IMR-90 (cell line): ENCODE data around the gene HHLA2. TPM values are rescaled to one million over a fixed set of nuclear protein-coding genes. Genes with fewer than 3 reads are reported as not detected.
"Not testable (repeated sequence)": the region's sequence is repeated elsewhere in the genome, so short reads cannot be mapped to it uniquely, and the experiment has no call there.

ENCODE experiments used
- ATAC-seq: fragments of 200-7000 bp; cut with Tn5 transposase; 2 replicates; pipeline ENCODE4 v1.9.1; 2020; ENCODE audit warnings: low read depth, mild to moderate bottlenecking, moderate library complexity
- BruUV-seq: library from RNA; stranded (reverse); fragments of 400-500 nt; replicated peaks from 2 replicates; lab custom pipeline; 2021; lab: Mats Ljungman, UMichigan
- CTCF ChIA-PET: fragments of 300-600 bp; formaldehyde crosslinking; extraction: SDS; loops from one replicate; lab custom pipeline; 2021; ENCODE audit warnings: antibody characterized with exemption; lab: Yijun Ruan, JAX
- POLR2A ChIA-PET: fragments of 300-600 bp; sonication (Branson Sonifier 250); formaldehyde crosslinking; loops from one replicate; lab custom pipeline; 2022; ENCODE audit warnings: antibody characterized with exemption; ENCODE audit not compliant: unreplicated experiment; lab: Charles Lee
- DNase-seq: peaks from one replicate; pipeline ENCODE4 v3.0.0; 2013
- H2AFZ ChIP-seq: replicated peaks from 2 replicates; pipeline ENCODE3; 2013; ENCODE audit warnings: low read length, mild to moderate bottlenecking; ENCODE audit not compliant: poor library complexity
- H2AK5ac ChIP-seq: 2 replicates; pipeline ENCODE4 v1.6.1; 2013; ENCODE audit warnings: low read depth, low read length, inconsistent platforms
- H2AK9ac ChIP-seq: replicated peaks from 2 replicates; pipeline ENCODE3; 2013; ENCODE audit warnings: mild to moderate bottlenecking, low read depth, low read length, moderate library complexity; ENCODE audit not compliant: poor library complexity
- H2BK120ac ChIP-seq: 2 replicates; pipeline ENCODE4 v1.6.1; 2013; ENCODE audit warnings: low read depth, low read length, inconsistent platforms
- H2BK15ac ChIP-seq: 3 replicates; pipeline ENCODE4 v1.6.1; 2013; ENCODE audit warnings: low read depth, low read length, inconsistent platforms
- H2BK20ac ChIP-seq: 2 replicates; pipeline ENCODE4 v1.6.1; 2013; ENCODE audit warnings: low read depth, mild to moderate bottlenecking, inconsistent platforms, low read length, moderate library complexity
- H2BK5ac ChIP-seq: 2 replicates; pipeline ENCODE4 v1.6.1; 2013; ENCODE audit warnings: mild to moderate bottlenecking, low read depth, low read length, inconsistent platforms; ENCODE audit not compliant: poor library complexity, severe bottlenecking
- H3K14ac ChIP-seq: replicated peaks from 2 replicates; pipeline ENCODE4 v1.6.1; 2013; ENCODE audit warnings: low read depth, low read length, inconsistent platforms
- H3K18ac ChIP-seq: 2 replicates; pipeline ENCODE4 v1.6.1; 2013; ENCODE audit warnings: low read depth, low read length, control low read depth
- H3K23ac ChIP-seq: 2 replicates; pipeline ENCODE4 v1.6.1; 2013; ENCODE audit warnings: low read depth, low read length, inconsistent platforms
- H3K27ac ChIP-seq: 2 replicates; pipeline ENCODE4 v1.5.1; 2013; ENCODE audit warnings: mild to moderate bottlenecking, control low read depth, low read length; ENCODE audit not compliant: insufficient read depth
- H3K27me3 ChIP-seq: 2 replicates; pipeline ENCODE4 v1.6.1; 2013; ENCODE audit warnings: low read length; ENCODE audit not compliant: control insufficient read depth, insufficient read depth
- H3K36me3 ChIP-seq: 2 replicates; pipeline ENCODE4 v1.6.1; 2013; ENCODE audit warnings: low read length, mixed read lengths; ENCODE audit not compliant: control insufficient read depth, insufficient read depth
- H3K4ac ChIP-seq: 2 replicates; pipeline ENCODE4 v1.6.1; 2013; ENCODE audit warnings: low read depth, low read length, inconsistent platforms
- H3K4me1 ChIP-seq: 2 replicates; pipeline ENCODE4 v1.6.1; 2013; ENCODE audit warnings: low read length, mixed read lengths; ENCODE audit not compliant: control insufficient read depth, insufficient read depth
- H3K4me2 ChIP-seq: 2 replicates; pipeline ENCODE4 v1.6.1; 2013; ENCODE audit warnings: low read depth, mild to moderate bottlenecking, control low read depth, low read length, moderate library complexity
- H3K4me3 ChIP-seq: 2 replicates; pipeline ENCODE4 v1.5.1; 2013; ENCODE audit warnings: low read depth, mild to moderate bottlenecking, control low read depth, low read length, moderate library complexity; ENCODE audit not compliant: insufficient read depth
- H3K56ac ChIP-seq: 2 replicates; pipeline ENCODE4 v1.6.1; 2013; ENCODE audit warnings: low read length, inconsistent platforms; ENCODE audit not compliant: insufficient read depth; ENCODE audit errors: extremely low read depth
- H3K79me1 ChIP-seq, 2 experiments: 2 replicates each; pipeline ENCODE4 v1.6.1; 2013; ENCODE audit warnings: low read length in 2 of 2, inconsistent platforms in 1 of 2, low read depth in 1 of 2
- H3K9ac ChIP-seq: 2 replicates; pipeline ENCODE4 v1.6.1; 2013; ENCODE audit warnings: low read depth, low read length, control low read depth
- H3K9me1 ChIP-seq: 2 replicates; pipeline ENCODE4 v1.6.1; 2013; ENCODE audit warnings: low read length, inconsistent platforms; ENCODE audit not compliant: insufficient read depth
- H3K9me3 ChIP-seq: 2 replicates; pipeline ENCODE4 v1.6.1; 2013; ENCODE audit warnings: low read length; ENCODE audit not compliant: control insufficient read depth, insufficient read depth
- H4K20me1 ChIP-seq: 2 replicates; pipeline ENCODE4 v1.6.1; 2013; ENCODE audit warnings: low read length, inconsistent platforms; ENCODE audit not compliant: insufficient read depth
- H4K5ac ChIP-seq: 2 replicates; pipeline ENCODE4 v1.6.1; 2013; ENCODE audit warnings: mild to moderate bottlenecking, low read depth, low read length, control low read depth
- H4K8ac ChIP-seq, 2 experiments: 2 replicates each; pipeline ENCODE4 v1.6.1; 2013; ENCODE audit warnings: low read depth in 2 of 2, low read length in 2 of 2, control low read depth in 1 of 2, inconsistent platforms in 1 of 2
- H4K91ac ChIP-seq: 2 replicates; pipeline ENCODE4 v1.6.1; 2013; ENCODE audit warnings: low read depth, low read length, inconsistent platforms; ENCODE audit not compliant: insufficient read depth
- CEBPB ChIP-seq: IDR thresholded peaks from 2 replicates; pipeline ENCODE4 v1.6.1; 2012; ENCODE audit warnings: low read depth, low read length, improper control_type of control experiment
- CHD1 ChIP-seq: IDR thresholded peaks from 2 replicates; pipeline ENCODE4 v1.6.1; 2012; ENCODE audit warnings: low read depth, low read length, improper control_type of control experiment
- POLR2A ChIP-seq: IDR thresholded peaks from 2 replicates; pipeline ENCODE4 v1.6.1; 2012; ENCODE audit warnings: mild to moderate bottlenecking, low read depth, low read length
- WGBS, 2 experiments: methylation state at CpG; one replicate each; pipeline versions ENCODE4 v1.1.5 to v1.1.7; 2013; ENCODE audit warnings: missing lambda C conversion rate in 2 of 2; ENCODE audit not compliant: insufficient read length in 1 of 2; ENCODE audit errors: extremely low coverage in 2 of 2; 5-methylcytosine and 5-hydroxymethylcytosine counted together
- dilution Hi-C: fragments of 300-500 bp; cut with HindIII; formaldehyde crosslinking; loops from one replicate; pipeline ENCODE4 v1.14.3; 2018; ENCODE audit warnings: low sequenced_read_pairs; ENCODE audit not compliant: unreplicated experiment
- in situ Hi-C: fragments of 300-500 bp; cut with MboI; formaldehyde crosslinking; loops from 3 replicates; pipeline ENCODE4 v1.14.3; 2019; ENCODE audit warnings: low sequenced_read_pairs, inconsistent platforms, mixed read lengths
- intact Hi-C: fragments of 100-400 bp; cut with micrococcal nuclease; formaldehyde crosslinking; loops from 2 replicates; pipeline ENCODE4 v1.10.0; 2022
- polyA plus RNA-seq, 3 experiments: library from polyadenylated mRNA; depleted of rRNA; stranded (reverse); fragments of >200 nt; gene quantifications; 2 replicates each; pipeline ENCODE4 v1.2.3, GENCODE V29; 2012; ENCODE audit warnings: low replicate concordance in 1 of 3
- total RNA-seq: library from RNA; depleted of rRNA; stranded (reverse); fragments of >200 nt; gene quantifications from 2 replicates; pipeline ENCODE4 v1.2.3, GENCODE V29; 2012
- TF ChIP-seq, protein P1 (sequence below): fragments of 150-350 bp; IDR thresholded peaks from 2 replicates; pipeline ENCODE4 v1.6.1; 2016; ENCODE audit warnings: low read depth, mild to moderate bottlenecking, low read length, moderate library complexity, borderline replicate concordance

The HHLA2 gene
- total and polyA plus RNA-seq, 2 of the 4 experiments (the other 2 are of a cell fraction) = not detected

DNA sequence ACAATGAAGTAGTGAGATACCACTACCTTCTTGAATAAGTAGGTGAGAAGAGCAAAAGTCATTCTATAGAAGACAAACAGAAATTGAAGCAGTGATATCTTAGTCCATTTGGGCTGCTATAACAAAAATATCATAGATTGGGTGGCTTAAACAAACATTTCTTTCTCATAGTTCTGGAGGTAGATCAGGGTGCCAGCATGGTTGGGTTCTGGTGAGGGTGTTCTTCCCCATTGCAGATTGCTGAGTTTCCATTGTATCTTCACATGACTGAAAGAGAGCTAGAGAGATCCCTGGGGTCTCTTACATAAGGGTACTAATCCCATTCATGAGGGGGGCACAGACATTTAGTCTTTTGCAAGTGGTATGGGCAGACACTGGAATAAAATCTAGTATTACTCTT lies 41.2 kb upstream of the HHLA2 start:
- Histone ChIP-seq H3K4ac (no peak overlapping the region), H3K4me2 (no peak overlapping the region), H3K4me3 (no peak overlapping the region), H3K9me3 (no peaks in the 10 kb centered on the region), H3K23ac (no peak overlapping the region), H2BK15ac (no peak overlapping the region), H3K27ac (no peak overlapping the region), H4K8ac (no peak overlapping the region), H3K56ac (no peak overlapping the region), H3K18ac (no peak overlapping the region), H4K20me1 (no peaks in the 10 kb centered on the region), H3K4me1 (no peaks in the 10 kb centered on the region), H2AFZ (no peak overlapping the region), H3K14ac (no peak overlapping the region), H2BK5ac (no peak overlapping the region), H3K27me3 (no peaks in the 10 kb centered on the region), H2AK5ac (no peak overlapping the region), H3K79me1 (no peaks in the 10 kb centered on the region), H3K36me3 (no peaks in the 10 kb centered on the region), H3K9me1 (no peaks in the 10 kb centered on the region), H4K91ac (no peak overlapping the region), H4K5ac (no peak overlapping the region), H2AK9ac (no peak overlapping the region), H3K9ac (no peak overlapping the region), H2BK120ac (no peak overlapping the region), H2BK20ac (no peak overlapping the region)
- CTCF ChIA-PET = no interaction called here
- TF ChIP-seq CEBPB = no peak
- no peak for TF ChIP-seq POLR2A
- no peak for TF ChIP-seq CHD1
- TF ChIP-seq, protein P1, sequence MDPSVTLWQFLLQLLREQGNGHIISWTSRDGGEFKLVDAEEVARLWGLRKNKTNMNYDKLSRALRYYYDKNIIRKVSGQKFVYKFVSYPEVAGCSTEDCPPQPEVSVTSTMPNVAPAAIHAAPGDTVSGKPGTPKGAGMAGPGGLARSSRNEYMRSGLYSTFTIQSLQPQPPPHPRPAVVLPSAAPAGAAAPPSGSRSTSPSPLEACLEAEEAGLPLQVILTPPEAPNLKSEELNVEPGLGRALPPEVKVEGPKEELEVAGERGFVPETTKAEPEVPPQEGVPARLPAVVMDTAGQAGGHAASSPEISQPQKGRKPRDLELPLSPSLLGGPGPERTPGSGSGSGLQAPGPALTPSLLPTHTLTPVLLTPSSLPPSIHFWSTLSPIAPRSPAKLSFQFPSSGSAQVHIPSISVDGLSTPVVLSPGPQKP = no peak
- no peak for ATAC-seq
- no TSS peak for BruUV-seq
- intact Hi-C loops (no loop called here), dilution Hi-C loops (no loop called here), in situ Hi-C loops (no loop called here)
- POLR2A ChIA-PET = no interaction called here
- DNase-seq = no peak

DNA sequence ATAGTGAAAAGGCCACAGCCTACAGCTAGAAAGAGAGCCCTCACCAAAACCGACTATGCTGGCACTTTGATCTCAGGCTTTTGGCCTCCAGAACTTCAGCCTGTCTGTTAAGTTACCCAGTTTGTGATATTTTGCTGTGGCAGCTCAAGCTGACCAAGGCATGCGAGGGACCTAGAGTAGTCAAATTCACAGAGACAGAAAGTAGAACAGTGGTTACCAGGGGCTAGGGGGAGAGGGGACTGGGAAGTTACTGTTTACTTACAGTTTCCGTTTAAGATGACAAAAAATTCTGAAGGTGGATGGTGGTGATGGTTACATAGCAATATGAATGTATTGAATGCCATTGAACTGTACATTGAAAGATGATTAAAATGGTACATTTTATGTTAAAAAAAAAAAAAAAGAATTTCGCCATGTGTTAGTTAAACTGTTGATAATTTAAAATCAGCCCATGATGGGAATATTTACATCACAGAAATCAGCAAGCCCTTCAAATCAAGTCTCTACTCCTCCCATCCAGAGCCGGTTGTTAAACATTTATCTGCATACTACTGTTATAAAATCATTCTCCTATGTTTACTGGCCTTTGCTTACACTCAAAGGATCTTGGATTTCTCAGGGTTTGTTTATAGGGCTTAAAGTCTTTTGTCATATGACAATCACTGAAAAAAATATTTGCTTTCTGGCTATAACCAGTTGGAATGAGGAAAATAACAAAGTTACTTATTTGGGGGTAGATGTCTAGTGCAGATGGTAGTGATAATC lies 31.6 kb upstream of the HHLA2 start:
- H4K5ac ChIP-seq, H2BK5ac ChIP-seq, BruUV-seq, DNase-seq, H3K79me1 ChIP-seq, H3K36me3 ChIP-seq, H3K4me2 ChIP-seq, H2AK9ac ChIP-seq, H3K4me3 ChIP-seq, H2AK5ac ChIP-seq, H3K9ac ChIP-seq, H3K23ac ChIP-seq, intact Hi-C loops, H2BK120ac ChIP-seq, H3K4ac ChIP-seq, CTCF ChIA-PET, H3K4me1 ChIP-seq, H4K20me1 ChIP-seq, H2BK20ac ChIP-seq, H2BK15ac ChIP-seq, H3K27me3 ChIP-seq, H4K91ac ChIP-seq, H2AFZ ChIP-seq, H3K14ac ChIP-seq, H3K56ac ChIP-seq, in situ Hi-C loops, H3K18ac ChIP-seq, H3K9me3 ChIP-seq, H3K27ac ChIP-seq, dilution Hi-C loops, ATAC-seq, POLR2A ChIA-PET, H4K8ac ChIP-seq, H3K9me1 ChIP-seq: not testable (repeated sequence)
- no CpG with 5 or more reads among the region's 5 CpGs for WGBS, 2 experiments
